ENCODE results near the gene MAP1LC3A.

MAP1LC3A gene

GRCh38 chr20:34574861-34575260, 16.3 kb downstream of the MAP1LC3A start:
- TF ChIP-seq CTCF (IDR thresholded peaks at IDR 0.05): no peak
- no peak for DNase-seq (ENCODE audit: low spot score)

GRCh38 chr20:34575271-34575670, 16.8 kb downstream of the MAP1LC3A start:
- H3K4me3 ChIP-seq: no peak overlapping the region
- H3K27ac ChIP-seq: no peak overlapping the region
- peak; percentile 52 for DNase-seq (ENCODE audit: low spot score)

More at GRCh38 chr20:34574861-34575260, 16.3 kb downstream of the MAP1LC3A start:
- no peak overlapping the region for H3K27ac ChIP-seq
- no peak overlapping the region for H3K4me3 ChIP-seq

GRCh38 chr20:34575756-34576155, 17.2 kb downstream of the MAP1LC3A start:
- no peak overlapping the region for H3K4me3 ChIP-seq
- no peak for TF ChIP-seq CTCF (IDR thresholded peaks at IDR 0.05)
- H3K27ac ChIP-seq: no peak overlapping the region
- no peak for DNase-seq (ENCODE audit: low spot score)

More at GRCh38 chr20:34575271-34575670, 16.8 kb downstream of the MAP1LC3A start:
- TF ChIP-seq CTCF (IDR thresholded peaks at IDR 0.05): no peak

GRCh38 chr20:34577061-34577460, 18.5 kb downstream of the MAP1LC3A start:
- no peak for DNase-seq (ENCODE audit: low spot score)
- no peak overlapping the region for H3K27ac ChIP-seq
- no peak overlapping the region for H3K4me3 ChIP-seq
- no peak for TF ChIP-seq CTCF (IDR thresholded peaks at IDR 0.05)

GRCh38 chr20:34578025-34578424, 19.5 kb downstream of the MAP1LC3A start:
- Histone ChIP-seq H3K4me3 (no peak overlapping the region), H3K27ac (peak overlapping the region in 1 of 2 donors; percentile 50)
- peak; percentile 7 for DNase-seq (ENCODE audit: low spot score)
- TF ChIP-seq CTCF (IDR thresholded peaks at IDR 0.05): no peak

GRCh38 chr20:34578521-34578920, 20.0 kb downstream of the MAP1LC3A start:
- TF ChIP-seq CTCF (IDR thresholded peaks at IDR 0.05): no peak
- peak; percentile 52 for DNase-seq (ENCODE audit: low spot score)
- H3K4me3 ChIP-seq: no peak overlapping the region
- H3K27ac ChIP-seq: peak overlapping the region in 1 of 2 donors; percentile 50

GRCh38 chr20:34579191-34579978, 20.9 kb downstream of the MAP1LC3A start:
- peak; percentile 45 for TF ChIP-seq CTCF (IDR thresholded peaks at IDR 0.05)
- DNase-seq (ENCODE audit: low spot score): peak; percentile 74
- H3K4me3 ChIP-seq: no peak overlapping the region
- H3K27ac ChIP-seq: peak overlapping the region in 1 of 2 donors; percentile 3

All from coronary artery (tissue), 2 donors.